Stimulated activated naive CD8-positive, alpha-beta T cell treated with anti-CD3 and anti-CD28 coated beads, Interleukin-15, Interleukin-2, amounts not matched to agents 100 U/mL and 50 U/mL, for 24 hours (primary cell): ENCODE measurements around the gene PCBP2.
A peak's percentile ranks its signal among the peaks of the same experiment; 100 is the strongest.

Experiments
- ATAC-seq: fragments of 150-1000 bp; cut with Tn5 transposase; one replicate; pipeline ENCODE4 v1.10.0; 2021
- DNase-seq: peaks from one replicate; pipeline ENCODE4 v3.0.0; 2021

The PCBP2 gene

DNA sequence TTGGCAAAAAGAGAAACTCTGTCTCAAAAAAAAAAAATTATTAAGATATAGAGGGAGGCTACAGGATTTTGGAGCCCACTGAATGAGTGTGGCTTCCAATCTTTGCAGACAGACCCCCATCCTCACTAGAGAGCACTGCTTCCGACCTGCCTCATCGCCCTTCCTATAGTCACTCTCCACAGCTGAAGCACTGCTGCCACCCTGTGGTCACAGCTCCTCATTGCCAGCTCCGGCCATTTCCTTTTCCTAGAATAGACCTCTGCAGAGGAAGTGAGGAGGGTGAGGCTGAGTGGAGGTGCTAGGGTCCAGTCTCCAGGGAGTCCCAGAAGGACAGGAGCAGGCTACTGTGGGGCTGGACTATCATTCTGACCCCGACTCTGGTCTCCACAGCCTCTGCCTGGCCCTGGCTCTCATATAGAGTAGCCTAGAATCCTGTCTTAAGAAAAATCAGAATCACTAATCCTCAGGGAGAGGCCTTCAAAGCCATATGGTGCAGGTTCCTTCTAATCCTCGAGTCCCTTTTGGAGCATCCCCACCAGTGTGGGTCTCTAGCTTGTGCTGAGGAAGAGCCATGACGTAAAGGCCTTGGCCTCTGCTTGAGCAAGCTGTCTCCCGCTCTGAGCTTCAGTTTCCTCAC is 56.8 kb downstream of the PCBP2 start:
- ATAC-seq (peak; percentile 92), DNase-seq (peak; percentile 90)

DNA sequence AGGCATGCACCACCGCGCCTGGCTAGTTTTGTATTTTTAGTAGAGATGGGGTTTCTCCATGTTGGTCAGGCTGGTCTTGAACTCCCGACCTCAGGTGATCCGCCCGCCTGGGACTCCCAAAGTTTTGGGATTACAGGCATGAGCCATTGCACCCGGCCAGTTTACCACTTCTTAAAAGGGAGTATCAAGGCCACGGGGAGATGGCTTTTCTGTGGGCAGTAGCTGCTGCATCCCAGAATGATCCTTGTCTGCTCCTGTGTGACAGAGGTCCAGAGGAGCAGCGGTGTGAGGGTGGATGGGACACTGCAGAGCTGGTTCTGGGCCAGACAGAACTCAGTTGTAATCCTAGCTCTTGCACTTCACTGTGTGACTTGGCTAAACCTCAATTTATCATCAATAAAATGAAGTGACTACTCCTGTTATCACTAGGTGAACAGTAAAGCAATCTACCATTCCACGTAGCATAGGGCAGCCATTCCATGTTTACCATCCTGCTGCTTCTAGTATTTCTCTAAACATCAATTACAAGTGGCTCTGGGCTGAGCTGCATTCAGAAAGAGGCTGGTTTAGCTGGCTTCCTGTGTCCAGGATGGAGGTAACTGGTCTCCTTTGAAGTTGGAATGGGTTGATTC is 58.4 kb downstream of the PCBP2 start:
- ATAC-seq, result no peak
- DNase-seq, result no peak

DNA sequence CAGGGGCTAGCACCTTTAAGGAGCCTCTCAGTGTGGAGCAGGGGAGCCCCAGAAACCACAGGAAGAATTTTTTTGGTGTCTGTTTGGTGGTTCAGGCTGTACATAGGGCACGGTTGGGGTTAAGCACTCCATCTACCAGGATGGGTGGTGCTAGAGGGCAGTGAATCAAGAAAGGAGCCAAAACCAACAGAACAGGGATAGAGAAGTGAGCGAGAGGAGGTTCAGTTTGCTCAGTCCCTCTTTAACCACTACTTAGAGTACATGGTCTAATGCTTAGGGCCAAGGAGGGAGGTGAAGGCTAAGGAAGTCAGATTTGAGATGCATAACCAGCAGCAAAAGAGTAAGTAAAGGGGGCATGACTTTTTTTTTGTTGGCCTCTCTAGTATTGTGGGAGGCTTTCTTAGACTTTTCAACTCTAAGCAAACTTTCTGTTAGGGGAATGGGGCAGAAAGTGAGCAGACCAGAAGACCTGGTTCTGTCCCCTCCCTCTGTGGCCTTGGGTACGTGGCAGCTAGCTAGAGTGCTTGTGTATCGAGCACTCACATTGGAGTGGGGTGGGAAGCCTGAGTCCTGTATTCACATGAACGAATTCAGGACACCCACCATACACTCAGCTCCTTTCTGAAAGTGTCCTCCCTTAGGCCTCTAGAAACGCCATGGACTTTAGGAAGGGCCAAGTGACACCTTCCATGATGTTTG is 62.0 kb downstream of the PCBP2 start:
- no peak for DNase-seq

DNA sequence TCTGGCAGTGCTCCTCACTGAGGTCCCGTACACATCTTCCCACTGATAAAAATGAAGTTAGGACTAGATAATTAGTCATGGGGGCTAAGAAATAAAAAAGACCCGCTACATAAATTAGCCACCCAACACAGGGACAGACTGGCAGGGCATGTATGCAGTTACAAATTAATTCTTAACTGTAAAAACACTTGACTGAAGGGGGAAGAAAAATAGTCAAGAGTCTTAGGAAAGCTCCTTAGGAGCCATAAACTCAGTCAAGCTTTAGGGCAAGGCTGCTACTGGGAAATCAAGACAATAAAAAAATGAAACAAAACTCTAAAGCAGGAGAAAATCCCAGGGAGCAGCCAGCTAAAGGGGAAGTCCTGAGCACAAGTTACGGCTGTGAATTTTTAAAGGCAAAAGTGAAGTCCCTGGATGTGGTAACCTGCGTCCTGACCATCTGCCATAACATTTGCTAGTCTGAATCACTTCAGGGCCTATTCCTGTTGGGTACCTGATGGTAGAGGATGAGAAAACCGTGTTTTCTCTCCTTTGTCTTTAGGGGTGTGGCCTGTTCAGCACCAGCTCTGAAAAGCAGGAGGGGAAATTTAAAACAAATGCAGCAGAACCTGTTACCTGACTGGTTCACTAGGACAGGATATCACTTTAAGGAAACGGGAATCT is 62.9 kb downstream of the PCBP2 start:
- ATAC-seq, result no peak

More for the DNA sequence above, 62.0 kb downstream of the PCBP2 start:
- no peak for ATAC-seq

DNA sequence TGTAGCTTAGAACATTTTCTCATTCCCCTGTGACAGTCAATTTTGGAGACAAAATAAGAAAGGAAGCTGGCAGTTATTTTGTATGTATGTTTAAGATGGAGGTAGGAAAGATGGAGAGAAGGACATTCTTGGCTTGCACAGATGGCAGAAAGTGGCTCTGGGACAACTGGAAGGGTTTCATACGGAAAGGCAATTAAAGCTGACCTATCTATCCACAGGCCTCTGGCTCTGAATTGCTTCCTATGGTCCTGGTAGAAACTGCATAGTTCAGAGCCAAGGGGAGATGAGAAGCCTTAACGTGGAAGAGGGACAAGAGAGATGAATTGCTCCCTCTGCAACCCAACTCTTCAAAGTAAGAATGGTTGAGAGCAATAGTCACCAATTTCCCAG is 63.4 kb downstream of the PCBP2 start:
- ATAC-seq, result no peak
- no peak for DNase-seq

More for the DNA sequence above, 62.9 kb downstream of the PCBP2 start:
- DNase-seq, result no peak

DNA sequence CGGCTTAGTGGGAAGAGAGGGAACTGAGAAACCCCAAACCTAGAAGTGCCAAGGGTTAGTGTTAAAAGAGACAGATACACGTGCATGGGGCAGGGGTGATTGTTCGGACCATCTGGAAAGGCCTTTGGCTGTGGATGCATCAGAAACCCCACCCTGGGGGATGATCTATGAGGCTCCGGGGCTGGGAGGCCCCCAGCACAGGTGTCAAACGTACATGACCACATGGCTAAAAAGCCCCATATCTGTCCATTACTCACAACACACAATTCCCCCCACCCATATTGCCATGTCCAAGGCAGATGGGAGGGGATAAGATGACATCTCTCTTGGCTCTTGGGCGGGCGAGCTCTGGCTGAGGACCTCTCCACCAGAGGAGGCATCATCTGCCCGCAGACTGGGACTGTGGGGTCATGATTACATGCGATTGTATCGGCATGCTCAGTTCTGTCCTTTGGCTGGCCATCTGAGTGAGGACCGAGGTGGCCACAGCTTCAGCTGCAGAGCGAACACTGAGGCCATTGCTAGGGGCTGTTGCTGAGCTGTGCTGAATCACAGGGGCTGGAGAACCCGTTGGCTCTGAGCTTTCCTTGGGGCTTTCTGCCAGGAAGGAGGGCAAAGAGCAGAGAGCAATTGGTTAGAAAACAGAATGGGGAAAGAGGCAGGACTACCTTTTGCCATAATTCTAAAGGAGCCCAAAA is 65.0 kb downstream of the PCBP2 start:
- no peak for DNase-seq
- no peak for ATAC-seq

DNA sequence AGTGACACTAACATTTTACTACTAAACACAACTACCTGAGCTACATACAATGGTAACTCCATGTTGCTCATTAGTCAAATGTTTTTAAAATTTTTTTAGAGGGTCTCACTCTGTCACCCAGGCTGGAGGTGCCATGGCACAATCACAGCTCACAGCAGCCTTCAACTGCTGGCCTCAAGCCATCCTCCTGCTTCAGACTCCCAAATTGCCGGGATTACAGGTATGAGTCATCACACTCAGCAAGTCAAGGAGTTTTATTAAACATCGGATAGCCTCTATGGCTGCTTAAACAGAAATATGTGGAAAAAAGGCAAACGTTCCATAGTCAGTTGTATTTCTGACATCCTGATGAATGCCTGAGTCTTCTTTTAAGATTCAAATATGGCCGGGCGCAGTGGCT is 66.5 kb downstream of the PCBP2 start:
- DNase-seq, result no peak
- ATAC-seq, result no peak

DNA sequence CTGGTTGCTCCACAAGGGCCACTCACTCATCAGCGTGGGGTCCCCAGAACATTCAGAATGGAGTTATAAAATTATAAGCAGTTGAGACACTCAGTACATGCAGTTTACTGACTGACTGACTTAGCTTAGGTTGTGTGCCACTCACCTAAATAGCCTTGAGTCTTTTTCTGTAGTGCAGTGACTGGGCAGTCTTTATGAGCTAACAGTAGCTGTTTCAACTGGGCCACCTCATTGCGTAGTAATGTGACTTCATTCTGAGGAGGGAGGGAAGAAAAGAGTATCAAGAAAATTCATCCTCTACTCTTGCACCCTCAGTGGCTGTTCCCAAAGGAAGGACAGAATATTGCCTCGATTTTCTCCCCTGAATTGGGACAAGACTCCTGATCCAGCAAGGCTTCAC is 71.2 kb downstream of the PCBP2 start:
- no peak for DNase-seq
- ATAC-seq, result no peak

DNA sequence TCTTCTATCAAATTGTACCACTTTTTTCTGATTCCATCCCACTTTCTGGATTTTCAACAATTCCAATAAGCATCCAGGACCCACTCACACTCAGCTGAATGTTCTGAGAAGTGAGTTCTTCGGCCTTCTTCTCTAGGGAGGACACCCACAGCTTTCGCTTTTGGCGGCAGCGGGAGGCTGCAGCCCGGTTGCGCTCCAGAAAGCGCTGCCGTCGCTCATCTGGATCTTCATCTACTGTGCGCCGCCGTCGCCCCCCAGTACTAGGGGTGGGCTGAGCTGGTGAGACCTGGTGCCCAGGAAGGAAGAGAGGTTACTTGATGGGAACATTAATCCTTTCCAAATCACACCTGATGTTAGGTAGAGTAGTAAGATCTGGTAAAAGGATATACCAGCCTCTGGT is 72.6 kb downstream of the PCBP2 start:
- DNase-seq (no peak), ATAC-seq (no peak)

DNA sequence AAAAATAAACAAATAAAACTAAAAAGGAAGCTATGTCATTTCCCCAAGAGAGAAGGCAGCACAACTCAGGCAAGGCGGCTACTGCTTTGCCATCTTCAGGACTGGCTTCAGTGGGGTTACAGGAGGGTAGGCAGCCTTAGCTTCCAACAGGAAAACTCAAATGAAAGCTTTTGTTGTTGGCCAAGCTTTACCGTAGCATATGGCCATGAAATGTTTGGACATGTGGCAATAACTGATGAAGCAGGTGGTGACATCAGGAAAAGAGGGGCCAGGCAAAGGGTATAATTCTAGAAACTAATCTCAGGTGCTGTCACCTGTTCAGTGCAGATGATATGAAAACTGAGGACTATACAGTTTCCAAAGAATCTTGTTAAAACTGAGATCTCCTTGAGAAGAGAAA is 78.2 kb downstream of the PCBP2 start:
- DNase-seq (no peak), ATAC-seq (no peak)
